HTERT RPE-1 (cell line): Measurements from ENCODE around the gene JSRP1.

ENCODE experiments used
- in situ Hi-C: fragments of 300-500 bp; cut with MboI; formaldehyde crosslinking; loops from 4 replicates; pipeline ENCODE4 v1.14.3; 2020; ENCODE audit warnings: low sequenced_read_pairs

The JSRP1 gene, protein sequence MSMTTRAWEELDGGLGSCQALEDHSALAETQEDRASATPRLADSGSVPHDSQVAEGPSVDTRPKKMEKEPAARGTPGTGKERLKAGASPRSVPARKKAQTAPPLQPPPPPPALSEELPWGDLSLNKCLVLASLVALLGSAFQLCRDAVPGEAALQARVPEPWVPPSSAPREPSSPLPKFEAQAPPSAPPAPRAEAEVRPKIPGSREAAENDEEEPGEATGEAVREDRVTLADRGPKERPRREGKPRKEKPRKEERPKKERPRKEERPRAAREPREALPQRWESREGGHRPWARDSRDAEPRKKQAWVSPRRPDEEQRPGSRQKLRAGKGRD

GRCh38 chr19:2255982-2256685, at the start of gene JSRP1:
Gene JSRP1 (minus strand): TSS chr19:2256417. CDS start chr19:2255314, 1,103 bp downstream.
- in situ Hi-C loops: no loop called here

DNA sequence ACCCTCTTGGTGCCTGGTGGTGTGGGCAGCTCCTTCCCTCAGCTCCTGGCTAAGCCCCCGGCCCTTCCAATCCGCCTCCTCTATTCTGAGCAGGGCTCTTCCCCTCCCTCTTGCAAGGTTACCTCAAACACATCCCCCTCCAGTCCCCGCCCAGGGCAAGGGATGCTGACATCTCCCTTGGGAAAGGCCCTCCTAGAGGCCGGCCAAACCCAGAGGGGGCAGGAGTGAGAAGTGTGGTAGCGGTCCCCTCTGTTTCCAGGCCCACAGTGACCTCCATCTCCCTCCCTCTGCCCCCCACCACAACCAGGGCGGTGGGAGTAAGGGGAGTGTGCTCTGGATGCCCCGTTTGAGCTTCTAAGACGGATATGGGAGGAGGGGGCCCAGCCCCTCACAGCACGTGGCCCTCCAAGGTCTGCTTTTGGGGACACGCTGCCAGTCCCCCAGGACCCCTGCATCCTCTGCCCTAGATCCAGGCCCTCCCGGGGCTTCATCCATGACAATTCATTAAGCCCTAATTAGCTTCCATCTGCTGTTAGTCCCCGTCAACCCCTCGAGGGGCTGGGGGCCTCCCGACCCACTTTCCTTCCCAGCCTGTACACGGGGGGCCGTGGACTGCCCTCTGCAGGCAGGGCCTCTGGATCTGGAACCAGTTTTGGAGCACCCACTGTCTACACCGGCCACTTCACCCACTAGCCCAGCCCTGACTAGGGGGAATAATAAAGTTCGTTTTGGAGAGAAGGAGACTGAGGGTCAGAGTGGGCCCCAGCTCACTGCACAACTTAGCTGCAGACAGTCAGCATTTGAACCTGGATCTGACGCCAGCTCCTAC, 49.4 kb upstream of the JSRP1 start:
- in situ Hi-C loops: no loop called here

GRCh38 chr19:2303211-2303798, 47.1 kb upstream of the JSRP1 start:
- in situ Hi-C loops: no loop called here

GRCh38 chr19:2302319-2303210, 46.3 kb upstream of the JSRP1 start:
- in situ Hi-C loops: no loop called here

- in situ Hi-C loops: no loop called here
Measured at GRCh38 chr19:2300533-2300932, 44.3 kb upstream of the JSRP1 start.

GRCh38 chr19:2296141-2296540, 39.9 kb upstream of the JSRP1 start:
- in situ Hi-C loops: no loop called here

GRCh38 chr19:2294687-2295335, 38.6 kb upstream of the JSRP1 start:
- in situ Hi-C loops: no loop called here

DNA sequence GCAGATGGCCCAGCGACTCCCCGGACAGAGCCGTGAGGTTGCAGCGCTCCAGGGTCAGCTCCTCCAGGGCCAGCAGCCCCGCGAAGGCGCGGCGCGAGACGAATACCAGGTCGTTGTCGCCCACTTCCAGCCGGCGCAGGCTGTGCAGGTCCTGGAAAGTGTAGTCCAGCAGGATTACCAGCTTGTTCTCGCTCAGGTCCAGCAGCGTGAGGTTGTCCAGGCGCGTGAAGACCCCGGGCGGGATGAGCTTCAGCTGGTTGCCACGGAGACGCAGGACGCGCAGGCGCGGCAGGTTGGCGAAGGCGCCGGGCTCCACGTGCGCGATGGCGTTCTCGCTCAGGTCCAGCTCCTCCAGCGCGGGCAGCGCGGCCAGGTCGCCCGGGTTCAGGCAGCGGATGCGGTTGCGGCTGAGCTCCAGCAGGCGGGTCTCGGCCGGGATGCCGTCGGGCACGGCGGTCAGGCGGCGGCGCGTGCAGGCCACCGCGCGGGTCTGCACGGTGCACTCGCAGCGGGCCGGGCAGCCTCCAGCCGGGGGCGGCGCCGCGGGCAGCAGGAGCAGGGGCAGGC, 35.1 kb upstream of the JSRP1 start:
- in situ Hi-C loops: no loop called here

- in situ Hi-C loops: no loop called here
Measured at GRCh38 chr19:2290441-2291184, 34.4 kb upstream of the JSRP1 start.

DNA sequence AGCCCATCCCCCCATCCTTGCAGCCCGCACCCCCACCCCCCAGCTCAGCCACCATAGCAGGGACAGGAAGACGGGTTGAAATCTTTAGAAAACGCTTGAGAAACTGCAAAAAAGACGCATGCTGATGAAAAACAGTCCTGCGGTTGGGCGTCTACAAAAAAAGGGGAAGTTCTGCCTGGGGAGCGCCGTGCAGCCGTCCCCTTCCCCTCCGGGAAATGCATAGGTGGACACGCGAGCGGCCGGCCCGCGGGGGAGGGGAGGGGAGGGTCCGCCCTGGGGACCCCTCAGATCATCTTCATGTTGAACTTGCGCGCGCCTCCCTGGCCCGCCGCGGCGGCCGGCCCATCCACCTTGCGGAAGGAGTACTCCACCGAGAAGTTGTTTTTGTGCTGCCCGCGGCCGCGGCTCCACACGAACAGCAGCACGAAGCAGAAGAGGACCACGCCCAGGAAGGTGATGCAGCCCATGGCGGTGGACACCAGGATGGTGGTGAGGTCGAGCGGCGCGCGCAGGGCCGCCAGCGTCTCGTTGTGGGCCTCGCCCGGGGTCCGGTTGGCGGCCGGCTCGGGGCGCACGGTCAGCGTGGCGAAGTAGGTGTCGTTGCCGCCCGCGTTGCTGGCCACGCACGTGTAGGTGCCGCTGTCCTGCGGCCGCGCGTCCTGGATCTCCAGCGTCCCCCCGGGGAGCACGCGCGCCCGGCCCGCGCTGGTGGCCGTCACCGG, 33.7 kb upstream of the JSRP1 start:
- in situ Hi-C loops: no loop called here

- in situ Hi-C loops: no loop called here
Measured at GRCh38 chr19:2288818-2289713, 32.8 kb upstream of the JSRP1 start.

DNA sequence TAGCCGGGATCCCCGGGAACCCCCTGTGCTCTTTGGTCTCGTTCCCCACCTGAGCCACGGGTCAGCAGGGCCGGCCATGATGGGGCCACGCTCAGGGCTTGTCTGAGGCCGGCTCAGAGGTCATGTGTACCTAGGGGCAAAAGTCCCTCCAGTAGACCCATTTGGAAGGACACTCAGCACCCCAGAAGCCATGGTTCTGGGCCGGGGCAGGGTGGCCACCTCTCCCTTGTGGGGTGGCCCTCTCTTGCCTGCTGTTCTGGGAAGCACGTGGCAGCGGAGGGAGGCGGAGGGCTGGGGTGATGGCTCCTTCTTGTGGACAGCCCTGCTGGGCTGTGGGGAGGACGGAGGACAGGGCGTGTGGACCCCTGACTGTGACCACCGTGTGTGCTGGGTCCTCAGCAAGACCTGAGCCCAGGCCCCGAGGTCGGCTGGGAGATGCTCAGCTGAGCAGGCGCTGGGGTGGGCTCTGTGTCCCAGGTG, 32.2 kb upstream of the JSRP1 start:
- in situ Hi-C loops: no loop called here

- in situ Hi-C loops: no loop called here
Measured at GRCh38 chr19:2287585-2288337, 31.5 kb upstream of the JSRP1 start.

DNA sequence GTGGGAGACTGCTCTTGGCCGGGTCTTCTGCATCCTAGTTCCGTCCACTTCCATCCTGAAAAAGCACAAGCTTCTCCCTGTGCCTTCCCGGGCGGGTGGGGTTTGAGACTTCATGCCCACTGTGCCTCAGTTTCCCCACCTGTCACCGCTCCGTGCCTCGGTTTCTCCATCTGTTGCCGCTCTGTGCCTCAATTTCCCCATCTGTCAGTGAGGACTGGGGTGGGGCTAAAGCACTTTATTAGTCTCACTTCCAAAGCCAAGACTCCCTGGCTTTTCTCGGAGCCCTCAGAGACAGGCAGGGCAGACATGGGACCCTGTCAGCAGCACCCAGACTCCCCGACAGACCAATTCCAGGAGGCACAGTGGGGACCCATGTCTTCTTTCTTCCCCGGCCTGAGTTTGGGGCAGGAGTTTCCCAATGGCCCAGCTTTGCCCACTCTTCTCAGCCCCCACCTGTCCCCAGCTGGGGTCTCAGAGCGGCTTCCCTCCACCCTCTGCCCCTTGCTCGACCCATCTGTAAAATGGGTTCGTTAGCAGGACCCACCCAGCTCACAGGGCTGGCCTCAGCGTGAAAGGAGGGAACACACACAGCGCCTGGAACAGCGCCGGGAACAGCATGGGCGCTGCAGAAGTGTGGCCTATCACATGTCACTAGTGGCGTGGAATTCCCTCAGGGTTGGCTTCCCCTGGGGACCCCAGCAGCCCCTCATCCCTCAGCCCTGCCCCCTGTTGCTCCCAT, 30.4 kb upstream of the JSRP1 start:
- in situ Hi-C loops: no loop called here

GRCh38 chr19:2283835-2284507, 27.8 kb upstream of the JSRP1 start:
- in situ Hi-C loops: no loop called here
